HEK293T (cell line): Measurements from ENCODE around the gene TRMT10A.

Experiments used
- BHLHE40 ChIP-seq: fragments of 450-650 bp; IDR thresholded peaks from 2 replicates; pipeline ENCODE4 v1.6.1; 2016; ENCODE audit warnings: mild to moderate bottlenecking, moderate library complexity, borderline replicate concordance
- ELF4 ChIP-seq: fragments of 450-650 bp; IDR thresholded peaks from 2 replicates; pipeline ENCODE4 v1.6.1; 2017; ENCODE audit warnings: antibody characterized with exemption
- FOXA1 ChIP-seq: fragments of 450-650 bp; IDR thresholded peaks from 2 replicates; pipeline ENCODE4 v1.6.1; 2016; ENCODE audit warnings: mild to moderate bottlenecking
- FOXK2 ChIP-seq: fragments of 450-650 bp; IDR thresholded peaks from 2 replicates; pipeline ENCODE4 v1.6.1; 2016; ENCODE audit warnings: mild to moderate bottlenecking
- FOXM1 ChIP-seq: fragments of 450-650 bp; IDR thresholded peaks from 2 replicates; pipeline ENCODE4 v1.6.1; 2017; ENCODE audit warnings: mild to moderate bottlenecking, borderline replicate concordance
- HDGF ChIP-seq: fragments of 450-650 bp; IDR thresholded peaks from 2 replicates; pipeline ENCODE4 v1.6.1; 2017; ENCODE audit warnings: antibody characterized with exemption, borderline replicate concordance
- NFRKB ChIP-seq: fragments of 450-650 bp; IDR thresholded peaks from 2 replicates; pipeline ENCODE4 v1.6.1; 2016; ENCODE audit warnings: mild to moderate bottlenecking, moderate library complexity
- SP1 ChIP-seq: fragments of 450-650 bp; IDR thresholded peaks from 2 replicates; pipeline ENCODE4 v1.6.1; 2017
- SUZ12 ChIP-seq: fragments of 450-650 bp; IDR thresholded peaks from 2 replicates; pipeline ENCODE4 v1.6.1; 2016; ENCODE audit warnings: mild to moderate bottlenecking
- TF ChIP-seq, protein P1 (sequence below): fragments of 450-650 bp; IDR thresholded peaks from 2 replicates; pipeline ENCODE4 v1.6.1; 2016

DNA sequence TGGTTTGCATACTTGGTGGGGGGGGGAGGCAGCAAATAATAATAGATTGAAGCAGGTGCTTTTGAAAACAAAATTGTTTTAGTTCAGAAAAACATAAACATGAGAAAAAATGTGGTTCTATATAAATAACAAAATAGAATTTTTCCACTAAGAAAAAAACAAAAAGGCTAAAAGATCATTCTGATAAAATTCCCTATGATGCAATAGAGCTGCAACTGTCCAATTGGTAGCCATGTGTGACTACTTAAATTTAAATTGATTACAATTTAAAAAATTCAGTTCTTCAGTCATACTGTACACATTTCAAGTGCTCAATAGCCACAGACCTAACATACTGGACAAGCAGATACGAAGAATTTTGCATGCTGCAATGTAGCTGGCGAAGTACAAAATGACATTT, 11.0 kb downstream of the TRMT10A start:
- TF ChIP-seq BHLHE40 (no peak), SUZ12 (no peak), ELF4 (no peak), FOXM1 (no peak), NFRKB (no peak), FOXK2 (no peak), FOXA1 (no peak), HDGF (no peak), SP1 (no peak)
- TF ChIP-seq, protein P1, sequence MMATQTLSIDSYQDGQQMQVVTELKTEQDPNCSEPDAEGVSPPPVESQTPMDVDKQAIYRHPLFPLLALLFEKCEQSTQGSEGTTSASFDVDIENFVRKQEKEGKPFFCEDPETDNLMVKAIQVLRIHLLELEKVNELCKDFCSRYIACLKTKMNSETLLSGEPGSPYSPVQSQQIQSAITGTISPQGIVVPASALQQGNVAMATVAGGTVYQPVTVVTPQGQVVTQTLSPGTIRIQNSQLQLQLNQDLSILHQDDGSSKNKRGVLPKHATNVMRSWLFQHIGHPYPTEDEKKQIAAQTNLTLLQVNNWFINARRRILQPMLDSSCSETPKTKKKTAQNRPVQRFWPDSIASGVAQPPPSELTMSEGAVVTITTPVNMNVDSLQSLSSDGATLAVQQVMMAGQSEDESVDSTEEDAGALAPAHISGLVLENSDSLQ: no peak
